HG03342 (cell line): ENCODE measurements around the gene ASCL1.
A peak's percentile ranks its signal among the peaks of the same experiment; 100 is the strongest.

ENCODE experiments used
- ATAC-seq: cut with Tn5 transposase; IDR thresholded peaks from one replicate; pipeline ENCODE4 v1.9.1; 2021; ENCODE audit warnings: mild to moderate bottlenecking, moderate library complexity; ENCODE audit not compliant: unreplicated experiment

Gene ASCL1

GRCh38 chr12:102950950-102951619 lies 6.4 kb upstream of the ASCL1 start:
- no peak for ATAC-seq

GRCh38 chr12:102951841-102952240 lies 5.6 kb upstream of the ASCL1 start:
- no peak for ATAC-seq

GRCh38 chr12:102953221-102953620 lies 4.3 kb upstream of the ASCL1 start:
- no peak for ATAC-seq

GRCh38 chr12:102954134-102954533 lies 3.3 kb upstream of the ASCL1 start:
- ATAC-seq = no peak

GRCh38 chr12:102955926-102956737 lies 1.3 kb upstream of the ASCL1 start:
- no peak for ATAC-seq

- no peak for ATAC-seq
Measured at GRCh38 chr12:102956738-102957327, 641 bp upstream of the ASCL1 start.

- ATAC-seq = peak; percentile 58
Measured at GRCh38 chr12:102958073-102958829, 777 bp downstream of the ASCL1 start.

GRCh38 chr12:102958830-102959176 lies 1.3 kb downstream of the ASCL1 start:
- ATAC-seq = no peak

- ATAC-seq = no peak
Measured at GRCh38 chr12:102959391-102959790, 1.9 kb downstream of the ASCL1 start.

GRCh38 chr12:102960766-102961465 lies 3.4 kb downstream of the ASCL1 start:
- no peak for ATAC-seq

GRCh38 chr12:102961466-102961855 lies 4.0 kb downstream of the ASCL1 start:
- no peak for ATAC-seq

- no peak for ATAC-seq
Measured at GRCh38 chr12:102962532-102962931, 5.1 kb downstream of the ASCL1 start.

GRCh38 chr12:102962986-102963385 lies 5.5 kb downstream of the ASCL1 start:
- ATAC-seq = no peak

- no peak for ATAC-seq
Measured at GRCh38 chr12:102963796-102964195, 6.3 kb downstream of the ASCL1 start.

- no peak for ATAC-seq
Measured at GRCh38 chr12:102964872-102965271, 7.4 kb downstream of the ASCL1 start.

GRCh38 chr12:102965281-102966155 lies 8.0 kb downstream of the ASCL1 start:
- ATAC-seq = no peak

- no peak for ATAC-seq
Measured at GRCh38 chr12:102966200-102966863, 8.9 kb downstream of the ASCL1 start.

GRCh38 chr12:102970780-102971179 lies 13.3 kb downstream of the ASCL1 start:
- ATAC-seq = no peak

- no peak for ATAC-seq
Measured at GRCh38 chr12:102971227-102971626, 13.8 kb downstream of the ASCL1 start.
